Measurements from ENCODE around the gene IFIT2.

Gene IFIT2

GRCh38 chr10:89343089-89343767, 41.4 kb downstream of the IFIT2 start:
- no peak for DNase-seq

- DNase-seq: no peak
Measured at GRCh38 chr10:89344156-89344555, 42.3 kb downstream of the IFIT2 start.

GRCh38 chr10:89345367-89346000, 43.6 kb downstream of the IFIT2 start:
- no peak for DNase-seq

DNA sequence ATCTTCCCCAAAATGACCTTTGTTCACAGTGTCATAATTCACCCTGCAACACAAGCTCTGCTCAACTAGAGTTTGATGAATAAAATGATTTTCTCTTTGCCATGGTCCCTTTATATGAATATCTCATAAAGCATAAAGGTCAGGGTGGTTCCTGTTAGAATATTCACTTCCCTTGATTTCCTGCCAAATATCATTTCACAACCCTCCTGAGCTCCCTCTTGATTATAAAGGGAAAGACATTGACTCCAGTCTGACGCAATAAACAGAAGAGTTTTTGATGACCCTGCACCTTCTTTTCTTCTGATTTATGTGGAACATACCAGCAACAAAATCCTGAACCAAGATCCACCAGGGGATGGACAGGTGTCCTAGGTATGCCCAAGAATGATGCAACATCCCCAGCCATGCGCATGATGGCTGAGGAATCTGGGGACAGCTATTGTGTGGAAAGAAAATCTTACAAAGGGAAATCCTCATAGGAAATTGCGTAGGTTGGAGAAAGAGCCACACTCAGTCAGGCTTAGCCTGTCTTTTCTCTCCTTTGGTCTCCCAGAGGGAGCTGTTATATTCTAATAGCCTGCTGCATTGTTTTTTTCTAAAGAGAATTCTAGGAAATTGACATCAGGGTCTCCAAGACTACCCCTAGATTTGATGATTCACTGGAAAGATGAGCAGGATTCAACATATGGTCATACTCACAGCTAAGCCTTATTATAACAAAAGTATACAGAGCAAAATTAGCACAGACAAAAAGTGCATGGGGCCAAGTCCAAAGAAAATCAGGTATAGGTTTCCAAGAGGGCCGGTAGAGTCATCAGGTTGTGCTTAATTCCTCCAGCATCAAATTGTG, 44.8 kb downstream of the IFIT2 start:
- peak; percentile 75 for DNase-seq

GRCh38 chr10:89347701-89348457, 46.0 kb downstream of the IFIT2 start:
- no peak for DNase-seq

DNA sequence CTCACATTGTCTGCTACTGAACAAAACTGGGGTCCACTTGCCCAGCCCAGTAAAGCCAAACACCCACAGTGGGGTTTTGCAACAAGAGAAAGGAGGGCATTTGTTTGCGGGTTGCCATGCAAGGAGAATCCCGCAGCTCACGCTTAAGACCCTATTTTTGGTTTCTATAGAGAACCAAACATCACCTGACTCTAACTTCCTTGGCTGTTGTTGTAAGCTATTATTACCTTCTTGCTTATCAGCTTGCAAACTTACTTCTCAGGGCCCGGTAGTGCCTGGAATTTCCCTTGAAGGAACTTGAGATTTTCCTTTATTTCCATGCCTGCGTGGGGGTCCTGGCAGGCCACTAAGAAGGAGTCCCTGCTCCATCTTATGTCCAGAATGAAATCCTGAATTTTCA, 46.6 kb downstream of the IFIT2 start:
- DNase-seq: no peak

DNA sequence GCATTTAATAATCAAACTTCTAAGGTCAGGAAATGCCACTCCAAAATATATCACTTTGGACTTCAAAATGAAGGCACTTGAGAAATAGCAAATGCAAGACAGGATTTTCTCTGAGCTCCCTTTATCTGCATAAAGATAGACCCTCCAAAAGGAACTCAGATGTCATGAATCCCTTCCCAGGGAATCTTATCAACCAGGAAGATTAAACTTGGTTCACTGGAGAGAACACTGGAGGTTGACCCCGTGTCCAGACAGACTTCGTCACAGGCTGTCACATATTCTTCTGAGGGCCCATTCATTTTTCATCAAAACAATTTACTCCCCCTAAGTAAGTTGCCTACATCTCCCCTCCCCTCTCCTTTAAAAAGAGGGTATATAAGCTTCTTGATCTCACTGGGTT, 47.1 kb downstream of the IFIT2 start:
- DNase-seq: no peak

DNA sequence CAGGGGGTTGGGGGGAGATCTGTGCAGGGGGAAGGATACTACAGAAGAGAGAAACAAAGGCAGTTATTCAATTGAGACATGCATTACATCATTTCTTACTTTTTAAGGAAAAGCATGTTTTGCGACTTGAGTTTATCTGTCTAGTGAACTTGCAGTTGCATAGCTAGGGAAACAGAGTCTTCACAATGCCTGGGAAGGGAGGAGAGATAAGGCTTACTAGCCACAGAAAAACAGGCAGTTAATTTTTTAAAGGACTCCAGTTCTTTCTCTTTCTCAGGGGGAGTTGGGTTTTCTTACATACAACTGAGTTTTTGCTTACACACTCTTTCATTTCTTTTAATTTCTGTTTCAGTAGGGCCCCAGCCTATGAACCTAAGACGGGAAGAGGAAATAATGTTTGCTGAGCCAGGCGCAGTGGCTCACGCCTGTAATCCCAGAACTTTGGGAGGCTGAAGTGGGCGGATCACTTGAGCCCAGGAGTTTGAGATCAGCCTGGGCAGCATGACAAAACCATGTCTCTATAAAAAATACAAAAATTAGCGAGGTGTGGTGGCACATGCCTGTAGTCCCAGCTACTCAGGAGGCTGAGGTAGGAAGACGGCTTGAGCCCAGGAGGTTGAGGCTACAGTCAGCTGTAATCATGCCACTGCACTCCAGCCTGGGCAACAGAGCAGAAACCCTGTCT, 48.9 kb downstream of the IFIT2 start:
- DNase-seq: peak; percentile 89

DNA sequence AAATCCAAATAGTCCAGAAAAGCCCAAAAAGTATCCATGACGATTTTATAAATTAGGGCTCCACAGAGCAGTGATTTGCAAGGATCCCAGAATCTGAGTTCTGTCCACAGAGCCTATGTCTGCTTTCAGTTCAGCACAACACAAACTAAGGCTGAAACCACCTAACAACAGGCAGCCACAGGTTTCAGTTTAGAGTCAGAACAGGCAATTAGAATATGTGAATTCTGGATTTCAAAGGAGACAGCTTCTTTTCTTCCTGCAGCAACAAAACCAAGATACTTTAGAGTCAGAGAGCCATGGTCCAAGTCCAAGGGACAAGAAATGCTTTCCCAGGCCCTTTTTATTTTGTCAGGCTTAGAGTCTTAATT, 49.5 kb downstream of the IFIT2 start:
- peak; percentile 50 for DNase-seq

DNA sequence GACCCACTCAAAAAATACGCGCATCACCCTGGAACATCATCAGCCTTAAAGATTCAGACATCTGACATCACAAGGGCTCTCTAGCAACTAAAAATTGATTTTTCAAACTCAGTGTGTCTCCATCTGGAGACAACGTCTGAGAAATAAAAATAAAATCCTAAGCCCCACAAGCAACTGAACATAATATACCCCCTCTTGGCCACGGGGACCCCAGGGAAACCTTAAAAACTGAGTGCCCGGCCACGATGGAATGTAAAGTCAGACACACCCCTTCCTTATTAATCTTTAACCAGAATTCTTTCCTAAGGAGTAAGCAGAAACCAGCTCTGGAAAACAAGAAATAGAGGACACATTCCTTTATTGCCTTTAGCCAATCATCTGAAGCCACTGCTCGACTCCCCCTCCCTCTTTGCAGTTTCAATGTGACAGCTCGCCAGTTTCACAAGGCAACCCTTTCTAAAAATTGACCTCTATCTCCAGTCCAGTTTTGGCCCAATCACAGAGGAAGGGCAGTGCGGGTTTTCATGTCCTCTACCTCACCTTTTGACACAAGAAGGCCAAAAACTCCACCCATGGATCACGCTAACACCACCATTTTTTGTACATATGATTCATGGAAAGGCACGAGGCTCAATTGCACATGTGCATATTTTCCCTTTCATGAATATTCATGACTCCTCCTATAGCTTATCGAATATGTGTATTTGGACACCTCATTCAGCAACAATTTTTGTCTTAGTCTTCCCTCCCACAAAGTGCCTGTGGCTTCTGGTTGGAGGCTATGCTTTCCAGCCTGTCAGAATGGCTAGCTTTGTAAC, 50.1 kb downstream of the IFIT2 start:
- DNase-seq: peak; percentile 53

GRCh38 chr10:89352802-89353201, 51.0 kb downstream of the IFIT2 start:
- DNase-seq: peak; percentile 82

- peak; percentile 51 for DNase-seq
Measured at GRCh38 chr10:89355394-89355931, 53.6 kb downstream of the IFIT2 start.

DNA sequence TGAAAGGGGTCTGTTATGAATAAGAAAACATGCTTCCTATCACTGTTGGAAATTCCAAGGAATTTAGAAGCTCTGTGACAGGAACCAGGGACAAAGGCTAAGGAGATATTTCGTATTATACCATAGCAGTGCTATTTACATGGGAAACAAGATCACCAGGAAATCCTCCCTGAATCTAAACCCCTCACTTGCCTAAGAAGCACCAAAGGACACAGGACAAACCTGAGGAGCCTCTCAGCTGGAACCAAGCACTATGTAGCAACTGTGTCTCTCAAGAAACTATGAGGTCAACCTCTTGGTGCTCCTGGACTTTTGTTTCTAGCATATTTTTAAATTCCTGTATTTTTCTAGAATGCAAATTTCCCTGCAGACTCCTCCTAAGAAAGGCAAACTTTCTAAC, 55.2 kb downstream of the IFIT2 start:
- no peak for DNase-seq

DNA sequence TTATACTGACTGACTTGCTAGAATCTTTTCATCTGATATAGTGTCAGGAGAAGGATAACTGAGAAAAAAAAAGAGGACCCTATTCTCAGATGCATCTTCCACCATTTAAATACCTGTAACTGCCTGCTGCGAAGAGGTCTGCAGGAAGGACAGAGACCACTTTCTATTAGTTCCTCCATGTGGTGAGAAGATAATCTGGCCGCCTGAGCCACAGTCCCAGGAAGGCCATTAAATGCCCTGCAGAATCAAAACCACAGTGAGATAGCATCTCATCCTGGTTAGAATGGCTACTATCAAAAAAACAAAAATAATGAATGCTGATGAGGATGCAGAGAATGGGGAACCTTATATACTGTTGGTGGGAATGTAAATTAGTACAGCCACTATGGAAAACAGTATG, 56.1 kb downstream of the IFIT2 start:
- peak; percentile 85 for DNase-seq

Data from OCI-M1 (cell line).